Measurements from ENCODE around the gene PTGDR.

Gene PTGDR

GRCh38 chr14:52267501-52268278 lies at the start of gene PTGDR:
Gene PTGDR (plus strand): TSS chr14:52267698. CDS start chr14:52267815, 117 bp downstream.
- DNase-seq = no peak

GRCh38 chr14:52219488-52220084 lies 47.9 kb upstream of the PTGDR start:
- DNase-seq = no peak

GRCh38 chr14:52220924-52221811 lies 46.3 kb upstream of the PTGDR start:
- no peak for DNase-seq

GRCh38 chr14:52222901-52223300 lies 44.6 kb upstream of the PTGDR start:
- no peak for DNase-seq

GRCh38 chr14:52227619-52228222 lies 39.8 kb upstream of the PTGDR start:
- no peak for DNase-seq

GRCh38 chr14:52233693-52234092 lies 33.8 kb upstream of the PTGDR start:
- DNase-seq = no peak

GRCh38 chr14:52235434-52235833 lies 32.1 kb upstream of the PTGDR start:
- DNase-seq = no peak

- DNase-seq = no peak
Measured at GRCh38 chr14:52235866-52236510, 31.5 kb upstream of the PTGDR start.

GRCh38 chr14:52238682-52239081 lies 28.8 kb upstream of the PTGDR start:
- DNase-seq = no peak

- DNase-seq = no peak
Measured at GRCh38 chr14:52240623-52241022, 26.9 kb upstream of the PTGDR start.

GRCh38 chr14:52241087-52241793 lies 26.3 kb upstream of the PTGDR start:
- DNase-seq = no peak

GRCh38 chr14:52244328-52244727 lies 23.2 kb upstream of the PTGDR start:
- no peak for DNase-seq

- DNase-seq = no peak
Measured at GRCh38 chr14:52244997-52245396, 22.5 kb upstream of the PTGDR start.

GRCh38 chr14:52248057-52248456 lies 19.4 kb upstream of the PTGDR start:
- DNase-seq = no peak

GRCh38 chr14:52251724-52252123 lies 15.8 kb upstream of the PTGDR start:
- no peak for DNase-seq

GRCh38 chr14:52253503-52253902 lies 14.0 kb upstream of the PTGDR start:
- no peak for DNase-seq

GRCh38 chr14:52254086-52254485 lies 13.4 kb upstream of the PTGDR start:
- no peak for DNase-seq

GRCh38 chr14:52258783-52259182 lies 8.7 kb upstream of the PTGDR start:
- no peak for DNase-seq

- no peak for DNase-seq
Measured at GRCh38 chr14:52259434-52259833, 8.1 kb upstream of the PTGDR start.

GRCh38 chr14:52262600-52262999 lies 4.9 kb upstream of the PTGDR start:
- no peak for DNase-seq

GRCh38 chr14:52263190-52263589 lies 4.3 kb upstream of the PTGDR start:
- DNase-seq = no peak

- no peak for DNase-seq
Measured at GRCh38 chr14:52265253-52265652, 2.2 kb upstream of the PTGDR start.
